Heart left ventricle (tissue), 13 donors: ENCODE data around the gene NEK7.

Source experiments
- CTCF ChIP-seq, 12 donors: fragments of 200-600 bp; sonication (generic) in 4 of 12; IDR thresholded peaks; one replicate each; pipeline versions ENCODE4 v1.5.0 to v1.8.0; 2018 to 2022; ENCODE audit warnings: antibody characterized with exemption in 12 of 12, mild to moderate bottlenecking in 5 of 12
- POLR2A ChIP-seq, 2 donors: fragments of 450-650 bp; IDR thresholded peaks; one replicate each; pipeline ENCODE4 v1.6.1; 2017; ENCODE audit warnings: antibody characterized with exemption in 2 of 2, mild to moderate bottlenecking in 2 of 2, moderate library complexity in 2 of 2
- donor health status: ischemic (EF 13 %, LVEDD 7.1; RV severe dilation, severe dysfunction).
- donor health status: DM: no; HTN: yes; CAD: no.
- donor health status: DM: no; HTN: no; CAD: no.
- donor health status: ischemic (EF 25% LVEDD 6.9; RV normal size, moderate dysfunction).
- donor health status: ischemic (EF 25% LVEDD 5.7; RV mildly dilated, moderate dysfunction).
- donor health status: ischemic (EF 35%, LVEDD 5.7; RV mildly dilated, moderate dysfunction).
- donor health status: nonischemic (EF 11% LVEDD 7.7; RV severe dilation, severe dysfunction).
- donor health status: DM: yes; HTN: yes; CAD: no.
- donor health status: PGD.
- donor health status: ischemic (EF 29% LVEDD 5.4; RV normal size, mild dysfunction).
- donor health status: nonischemic (EF 23%, LVEDD 6.1; RV moderate dilation, normal function).

- TF ChIP-seq CTCF (IDR thresholded peaks at IDR 0.05) (no peak), POLR2A (IDR thresholded peaks at IDR 0.05) (no peak)
These were observed 3.0 kb upstream of the NEK7 start for GRCh38 chr1:198153804-198154203.
